Activated CD4-positive, CD25-positive, alpha-beta regulatory T cell treated with anti-CD3 and anti-CD28 coated beads, Interleukin-2, amount 50 U/mL, for 16 hours (primary cell): Measurements from ENCODE around the gene OR2V2.
"Not testable (repeated sequence)": the region's sequence is repeated elsewhere in the genome, so short reads cannot be mapped to it uniquely, and the experiment has no call there.

Source experiments
- DNase-seq: peaks from one replicate; pipeline ENCODE4 v3.0.0-alpha.2; 2020; ENCODE audit warnings: low read depth, low spot score

Gene OR2V2

DNA sequence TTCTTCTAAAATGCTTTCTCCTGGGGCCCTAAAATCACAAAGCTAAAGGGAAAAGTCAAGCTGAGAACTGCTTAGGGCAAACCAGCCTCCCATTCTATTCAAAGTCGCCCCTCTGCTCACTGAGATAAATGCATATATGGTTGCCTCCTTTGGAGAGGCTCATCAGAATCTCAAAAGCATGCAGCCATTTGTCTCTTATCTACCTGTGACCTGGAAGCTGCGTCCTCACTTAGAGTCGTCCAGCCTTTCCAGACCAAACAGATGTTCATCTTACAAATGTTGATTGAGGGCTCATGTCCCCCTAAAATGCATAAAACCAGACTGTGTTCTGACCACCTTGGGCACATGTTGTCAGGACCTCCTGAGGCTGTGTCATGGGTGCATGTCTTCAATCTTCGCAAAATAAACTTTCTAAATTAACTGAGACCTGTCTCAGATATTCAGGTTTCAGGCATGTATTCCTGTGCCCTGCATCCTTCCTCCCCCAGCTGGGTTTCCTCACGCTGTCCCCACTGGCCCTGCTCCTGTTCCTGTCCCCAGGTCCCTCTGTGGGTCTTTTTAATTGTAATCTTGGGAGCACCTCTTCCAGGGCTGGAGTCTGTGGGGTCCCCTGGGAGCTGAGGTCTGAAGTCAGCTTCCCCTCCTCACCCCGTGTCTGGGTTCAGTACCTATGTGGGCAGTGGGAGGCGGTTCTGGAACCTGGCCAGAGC, at the start of gene OR2V2:
OR2V2 (plus strand) TSS at position 660 of the 710 bp plus-strand sequence. CDS start 7,357 bp downstream, outside the sequence.
- DNase-seq: not testable (repeated sequence)

DNA sequence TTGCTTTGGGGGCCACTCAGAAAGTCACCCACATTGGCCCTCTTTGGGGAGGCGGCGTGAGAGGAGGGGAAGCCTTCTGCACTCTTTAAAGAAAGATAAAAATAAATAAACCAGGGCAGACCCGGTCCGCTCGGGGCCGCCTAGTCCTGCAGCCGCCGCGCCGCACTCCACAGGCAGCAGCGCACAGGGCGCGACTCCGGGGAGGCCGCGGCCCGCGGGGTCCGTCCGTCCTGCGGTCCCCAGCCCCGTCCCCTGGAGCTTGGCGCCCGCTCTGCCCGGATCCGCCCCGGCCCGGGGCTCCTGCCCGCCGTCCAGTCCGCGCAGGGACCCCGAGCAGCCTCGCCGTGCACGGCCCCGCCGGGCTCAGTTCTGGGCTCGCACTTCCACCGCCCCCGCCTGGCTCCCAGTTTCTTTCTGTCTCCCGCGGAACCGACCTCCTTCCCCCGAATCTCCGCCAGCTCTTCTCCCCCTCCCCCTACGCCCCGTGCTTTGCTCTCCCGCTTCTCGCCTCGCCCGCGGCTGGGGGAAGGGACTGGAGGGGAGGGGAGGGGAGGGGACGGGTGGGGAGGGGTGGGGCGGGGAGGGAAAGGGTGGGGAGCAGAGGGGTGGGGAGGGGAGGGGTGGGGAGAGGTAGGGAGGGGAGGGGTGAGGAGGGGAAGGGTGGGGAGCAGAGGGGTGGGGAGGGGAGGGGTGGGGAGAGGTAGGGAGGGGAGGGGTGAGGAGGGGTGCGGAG, 49.5 kb upstream of the OR2V2 start:
- not testable (repeated sequence) for DNase-seq

GRCh38 chr5:181098762-181099601, 48.4 kb upstream of the OR2V2 start:
- DNase-seq: no peak

DNA sequence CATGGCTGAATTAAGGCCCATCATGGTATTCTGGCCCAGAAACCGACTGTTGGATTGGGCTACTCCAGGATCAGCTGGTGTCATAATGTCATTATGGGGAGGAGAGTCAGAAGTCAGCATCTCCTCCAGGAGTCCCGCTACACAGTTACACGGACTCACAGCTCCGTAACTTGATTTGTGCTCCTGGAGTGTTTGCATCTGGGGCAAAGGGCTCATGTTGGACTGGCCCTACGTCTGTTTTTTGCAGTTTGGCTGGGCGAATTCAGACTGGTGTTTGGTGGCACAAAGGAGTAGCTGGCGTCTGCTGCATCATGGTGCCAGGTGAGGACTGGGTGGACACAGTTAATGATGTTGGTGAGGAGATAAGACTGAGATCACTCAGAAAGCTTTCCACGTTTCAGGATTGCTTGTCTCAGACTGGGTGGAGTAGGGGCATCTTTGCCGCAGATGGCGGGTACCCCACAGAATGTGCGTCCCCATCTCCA, 47.7 kb upstream of the OR2V2 start:
- DNase-seq: no peak

GRCh38 chr5:181100121-181100875, 47.1 kb upstream of the OR2V2 start:
- DNase-seq: no peak

DNA sequence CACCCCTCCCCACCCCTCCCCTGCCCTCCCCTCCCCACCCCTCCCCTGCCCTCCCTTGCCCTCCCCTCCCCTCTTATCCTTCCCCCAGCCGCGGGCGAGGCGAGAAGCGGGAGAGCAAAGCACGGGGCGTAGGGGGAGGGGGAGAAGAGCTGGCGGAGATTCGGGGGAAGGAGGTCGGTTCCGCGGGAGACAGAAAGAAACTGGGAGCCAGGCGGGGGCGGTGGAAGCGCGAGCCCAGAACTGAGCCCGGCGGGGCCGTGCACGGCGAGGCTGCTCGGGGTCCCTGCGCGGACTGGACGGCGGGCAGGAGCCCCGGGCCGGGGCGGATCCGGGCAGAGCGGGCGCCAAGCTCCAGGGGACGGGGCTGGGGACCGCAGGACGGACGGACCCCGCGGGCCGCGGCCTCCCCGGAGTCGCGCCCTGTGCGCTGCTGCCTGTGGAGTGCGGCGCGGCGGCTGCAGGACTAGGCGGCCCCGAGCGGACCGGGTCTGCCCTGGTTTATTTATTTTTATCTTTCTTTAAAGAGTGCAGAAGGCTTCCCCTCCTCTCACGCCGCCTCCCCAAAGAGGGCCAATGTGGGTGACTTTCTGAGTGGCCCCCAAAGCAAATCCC, 46.2 kb upstream of the OR2V2 start:
- DNase-seq: not testable (repeated sequence)

DNA sequence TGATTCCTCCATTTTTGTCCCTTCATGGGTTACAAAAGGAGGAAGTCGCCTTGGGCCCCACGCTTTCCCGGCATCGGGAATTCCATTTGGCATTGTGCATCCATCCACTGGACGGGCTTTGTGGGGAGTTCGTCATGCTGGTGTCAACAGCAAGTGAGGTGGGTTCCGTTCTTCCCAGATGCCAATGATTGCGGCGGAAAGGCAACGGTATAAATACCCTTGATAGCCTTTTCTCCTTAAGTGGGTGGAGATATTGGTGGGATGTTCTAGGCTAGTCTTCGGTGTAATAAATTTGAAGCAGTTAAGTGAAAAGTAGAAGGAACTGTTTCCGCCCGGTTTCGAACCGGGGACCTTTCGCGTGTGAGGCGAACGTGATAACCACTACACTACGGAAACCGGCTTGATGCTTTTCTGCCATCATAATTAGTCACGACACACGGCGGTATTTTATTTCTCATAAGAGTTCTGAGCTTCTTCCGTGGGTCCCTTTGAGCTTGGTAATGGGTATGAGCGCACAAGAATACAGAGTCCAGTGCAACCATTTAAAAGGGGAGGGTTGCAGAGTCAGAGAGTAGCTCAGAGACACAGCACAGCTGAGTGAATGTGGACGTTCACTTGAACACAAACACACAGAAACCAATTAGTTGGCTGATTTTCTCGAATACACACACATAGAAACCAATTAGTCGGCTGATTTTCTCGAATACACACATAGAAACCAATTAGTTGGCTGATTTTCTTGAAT, 45.3 kb upstream of the OR2V2 start:
- not testable (repeated sequence) for DNase-seq

GRCh38 chr5:181104259-181104568, 43.2 kb upstream of the OR2V2 start:
- DNase-seq: not testable (repeated sequence)

DNA sequence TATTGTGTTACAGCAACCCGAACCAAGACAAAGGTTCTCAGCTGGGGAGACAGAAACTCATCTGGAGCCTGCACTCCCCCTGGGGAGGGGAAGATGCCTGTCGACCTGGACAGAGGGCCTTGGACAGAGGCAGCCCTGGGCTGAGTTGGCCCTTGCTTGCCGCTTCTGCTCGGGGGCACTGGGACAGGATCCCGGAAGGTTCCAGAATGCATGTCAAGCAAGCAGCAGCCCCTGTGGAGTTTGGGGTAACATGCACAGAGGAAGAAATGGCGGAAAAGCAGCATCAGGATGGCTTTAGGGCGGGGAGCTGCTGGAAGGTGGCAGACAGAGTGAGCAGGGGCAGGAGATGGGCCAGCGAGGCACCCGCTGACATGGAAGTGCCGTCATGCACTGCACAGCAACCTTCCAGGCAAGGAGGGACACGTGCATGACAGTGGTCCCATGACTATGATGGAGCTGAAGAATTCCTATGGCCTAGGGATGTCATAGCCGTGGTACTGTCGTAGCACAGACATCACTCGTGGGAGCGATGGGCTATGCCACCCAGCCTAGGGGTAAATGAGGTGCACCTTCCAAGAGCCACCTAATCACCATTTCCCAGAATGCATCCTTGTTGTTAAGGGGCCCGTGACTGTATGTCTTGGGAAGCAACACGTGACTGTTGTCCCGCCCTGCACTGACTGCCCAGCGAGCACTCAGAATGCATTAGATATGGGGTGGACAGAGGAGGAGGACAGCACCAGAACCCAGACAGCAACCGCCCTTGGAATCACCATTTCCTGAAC, 42.6 kb upstream of the OR2V2 start:
- not testable (repeated sequence) for DNase-seq

DNA sequence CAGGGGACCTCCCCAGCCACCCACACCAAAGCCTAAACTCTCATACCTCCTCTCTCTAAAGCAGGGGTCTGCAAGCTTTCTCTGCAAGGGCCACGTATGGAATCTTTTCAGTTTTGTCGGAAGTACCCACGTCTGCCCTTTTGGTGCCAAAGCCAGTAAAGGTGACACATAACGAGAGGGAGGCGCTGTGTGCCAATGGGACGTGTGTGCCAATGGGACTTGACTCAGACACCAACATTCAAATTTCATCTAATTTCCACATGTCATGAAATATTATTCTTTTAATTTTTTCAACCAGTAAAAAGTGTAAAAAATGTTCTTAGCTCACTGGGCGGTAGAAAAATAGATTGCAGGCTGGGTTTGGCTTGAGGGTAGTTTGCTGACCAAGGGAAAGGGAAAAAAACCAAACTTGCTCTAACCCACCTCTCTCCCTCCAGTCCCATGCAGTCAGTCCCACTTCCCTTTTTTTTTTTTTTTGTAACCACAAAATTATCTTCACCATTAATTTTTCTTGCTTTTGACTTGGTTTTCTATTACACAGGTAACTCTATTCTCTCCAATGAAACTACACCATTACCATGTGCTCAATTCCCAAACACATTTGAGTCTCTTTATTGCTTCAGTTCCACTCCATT, 41.9 kb upstream of the OR2V2 start:
- no peak for DNase-seq

DNA sequence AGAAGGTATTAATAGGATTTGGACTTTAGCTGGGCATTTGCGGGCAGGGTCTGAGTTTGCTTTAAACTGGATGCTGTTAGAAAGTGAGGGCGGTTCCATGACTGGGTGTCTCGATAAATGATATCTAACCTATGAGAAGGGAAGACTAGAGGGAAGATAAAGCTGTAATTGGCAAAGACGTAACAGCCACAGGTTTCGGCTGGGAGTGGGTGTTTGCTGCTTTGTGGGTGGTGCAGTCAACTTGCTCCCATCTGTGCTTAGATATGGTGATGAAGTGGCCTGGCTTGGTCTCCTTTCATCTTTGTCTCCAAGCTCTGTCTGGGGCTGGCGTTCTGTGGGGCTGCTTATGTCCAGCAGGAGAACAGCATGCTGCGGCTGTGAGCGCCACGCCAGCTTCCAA, 39.7 kb upstream of the OR2V2 start:
- no peak for DNase-seq

GRCh38 chr5:181108578-181109165, 38.7 kb upstream of the OR2V2 start:
- DNase-seq: no peak

DNA sequence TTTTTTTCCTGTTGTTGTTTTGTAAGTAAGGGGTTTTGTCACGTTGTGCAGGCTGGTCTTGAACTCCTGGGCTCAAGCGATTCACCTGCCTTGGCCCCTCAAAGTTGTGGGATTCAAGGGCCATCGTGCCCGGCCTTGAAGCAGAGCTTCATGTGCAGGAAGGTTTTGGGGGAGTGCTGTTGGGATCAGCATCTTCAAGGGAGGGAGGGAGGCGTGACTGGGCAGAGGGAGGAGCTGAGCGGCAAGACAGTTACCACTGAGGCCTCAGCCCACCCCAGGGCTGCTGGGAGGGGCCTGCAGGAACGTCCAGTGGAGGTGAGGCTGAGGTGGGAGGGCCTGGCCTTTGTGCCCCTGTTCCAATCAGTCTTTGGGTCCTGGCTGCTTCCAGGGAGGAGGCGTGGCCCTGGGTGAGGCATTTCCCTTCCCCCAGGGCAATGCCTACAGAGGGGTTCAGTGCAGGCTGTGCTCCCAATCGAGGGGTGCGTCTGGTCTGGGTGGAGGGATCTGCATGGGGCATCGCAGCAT, 37.8 kb upstream of the OR2V2 start:
- no peak for DNase-seq

GRCh38 chr5:181111010-181111409, 36.4 kb upstream of the OR2V2 start:
- no peak for DNase-seq

GRCh38 chr5:181112476-181112875, 34.9 kb upstream of the OR2V2 start:
- DNase-seq: no peak

DNA sequence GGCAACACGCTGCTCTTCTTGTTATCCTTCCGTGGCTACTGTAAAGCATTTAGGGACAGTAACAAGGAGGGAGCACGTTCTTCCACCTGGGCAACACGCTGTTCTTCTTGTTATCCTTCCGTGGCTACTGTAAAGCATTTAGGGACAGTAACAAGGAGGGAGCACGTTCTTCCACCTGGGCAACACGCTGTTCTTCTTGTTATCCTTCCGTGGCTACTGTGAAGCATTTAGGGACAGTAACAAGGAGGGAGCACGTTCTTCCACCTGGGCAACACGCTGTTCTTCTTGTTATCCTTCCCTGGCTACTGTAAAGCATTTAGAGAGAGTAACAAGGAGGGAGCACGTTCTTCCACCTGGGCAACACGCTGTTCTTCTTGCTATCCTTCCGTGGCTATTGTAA, 33.8 kb upstream of the OR2V2 start:
- not testable (repeated sequence) for DNase-seq

- DNase-seq: no peak
These were observed 33.0 kb upstream of the OR2V2 start for GRCh38 chr5:181114284-181114843.
